K562 (cell line): ENCODE data around the gene SCGB3A2. TPM values are rescaled to one million over a fixed set of nuclear protein-coding genes. Genes with fewer than 3 reads are reported as not detected.

ENCODE experiments used
- ARHGAP35 ChIP-seq: fragments of 450-650 bp; IDR thresholded peaks from 2 replicates; pipeline ENCODE4 v1.6.1; 2018; ENCODE audit not compliant: partially characterized antibody
- DDX20 ChIP-seq: fragments of 450-650 bp; IDR thresholded peaks from 2 replicates; pipeline ENCODE4 v1.6.1; 2016; ENCODE audit warnings: missing genetic modification characterization, low read depth, mild to moderate bottlenecking, missing compliant biosample characterization, moderate library complexity
- TFAM ChIP-seq: fragments of 250-450 bp; sonication (Bioruptor Pico); conservative IDR thresholded peaks from 2 replicates; pipeline ENCODE4 v1.5.0; 2021; ENCODE audit warnings: mild to moderate bottlenecking, moderate library complexity
- polyA plus RNA-seq, 8 experiments: library from polyadenylated mRNA; depleted of rRNA in 4 of 8; stranded (reverse) in 5 of 8; unstranded in 3 of 8; fragments of >200 nt; fragmentation: Nextera tagmentation in 2 of 8; fragmentation: Illumina TruSeq in 1 of 8; extraction: Ambion mirVana in 2 of 8; extraction: Trizol in 1 of 8; gene quantifications; 2 replicates each; pipeline versions ENCODE4 v1.2.1 to v1.2.3, GENCODE V29; 2011 to 2014; ENCODE audit warnings: inconsistent platforms in 1 of 8, missing spikeins in 1 of 8
- total RNA-seq, 7 experiments: library from RNA; depleted of rRNA in 6 of 7; stranded (reverse); fragments of >200 nt in 6 of 7; fragmentation: Illumina TruSeq in 2 of 7; extraction: Trizol in 2 of 7; gene quantifications; 2 replicates each; pipeline versions ENCODE4 v1.2.1 to v1.2.3, GENCODE V29; 2011 to 2021; ENCODE audit warnings: low replicate concordance in 1 of 7
- TF ChIP-seq, protein P1 (sequence below): fragments of 450-650 bp; IDR thresholded peaks from 2 replicates; pipeline ENCODE4 v1.6.1; 2016; ENCODE audit warnings: low read depth
- TF ChIP-seq, protein P2 (sequence below): fragments of 450-650 bp; IDR thresholded peaks from 2 replicates; pipeline ENCODE4 v1.6.1; 2016; ENCODE audit warnings: low read depth, mild to moderate bottlenecking, moderate library complexity

The SCGB3A2 gene
- total and polyA plus RNA-seq, 9 of the 15 experiments (the other 6 are each of a cell fraction or from before 2014, with no cell fraction given) = 0.35 TPM; not detected in 8

DNA sequence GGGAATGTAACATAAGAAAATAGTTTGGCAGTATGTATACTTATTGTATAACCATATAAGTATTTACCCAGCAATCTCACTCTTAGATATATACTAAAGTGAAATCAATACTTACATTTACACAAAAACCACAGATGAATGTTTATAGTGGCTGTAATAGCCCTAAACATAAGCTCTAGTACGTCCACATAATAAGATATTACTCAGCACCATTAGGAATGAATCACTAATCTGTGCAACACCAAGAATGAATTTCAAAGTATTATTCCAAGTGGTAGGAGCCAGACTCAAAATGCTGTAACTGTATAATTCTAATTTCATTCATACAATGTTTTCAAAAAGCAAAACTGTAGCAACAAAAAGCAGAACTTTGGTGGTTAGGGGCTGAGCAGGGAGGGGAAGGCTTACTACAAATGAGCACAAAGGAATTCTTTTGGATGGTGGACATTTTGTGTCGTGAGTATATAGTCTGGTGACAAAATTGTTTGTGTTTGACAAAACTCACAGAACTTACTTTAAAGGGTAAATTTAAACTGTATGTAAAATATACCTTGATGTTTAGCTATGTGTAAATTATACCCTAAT lies 39.7 kb downstream of the SCGB3A2 start (continued):
- TF ChIP-seq, protein P1, sequence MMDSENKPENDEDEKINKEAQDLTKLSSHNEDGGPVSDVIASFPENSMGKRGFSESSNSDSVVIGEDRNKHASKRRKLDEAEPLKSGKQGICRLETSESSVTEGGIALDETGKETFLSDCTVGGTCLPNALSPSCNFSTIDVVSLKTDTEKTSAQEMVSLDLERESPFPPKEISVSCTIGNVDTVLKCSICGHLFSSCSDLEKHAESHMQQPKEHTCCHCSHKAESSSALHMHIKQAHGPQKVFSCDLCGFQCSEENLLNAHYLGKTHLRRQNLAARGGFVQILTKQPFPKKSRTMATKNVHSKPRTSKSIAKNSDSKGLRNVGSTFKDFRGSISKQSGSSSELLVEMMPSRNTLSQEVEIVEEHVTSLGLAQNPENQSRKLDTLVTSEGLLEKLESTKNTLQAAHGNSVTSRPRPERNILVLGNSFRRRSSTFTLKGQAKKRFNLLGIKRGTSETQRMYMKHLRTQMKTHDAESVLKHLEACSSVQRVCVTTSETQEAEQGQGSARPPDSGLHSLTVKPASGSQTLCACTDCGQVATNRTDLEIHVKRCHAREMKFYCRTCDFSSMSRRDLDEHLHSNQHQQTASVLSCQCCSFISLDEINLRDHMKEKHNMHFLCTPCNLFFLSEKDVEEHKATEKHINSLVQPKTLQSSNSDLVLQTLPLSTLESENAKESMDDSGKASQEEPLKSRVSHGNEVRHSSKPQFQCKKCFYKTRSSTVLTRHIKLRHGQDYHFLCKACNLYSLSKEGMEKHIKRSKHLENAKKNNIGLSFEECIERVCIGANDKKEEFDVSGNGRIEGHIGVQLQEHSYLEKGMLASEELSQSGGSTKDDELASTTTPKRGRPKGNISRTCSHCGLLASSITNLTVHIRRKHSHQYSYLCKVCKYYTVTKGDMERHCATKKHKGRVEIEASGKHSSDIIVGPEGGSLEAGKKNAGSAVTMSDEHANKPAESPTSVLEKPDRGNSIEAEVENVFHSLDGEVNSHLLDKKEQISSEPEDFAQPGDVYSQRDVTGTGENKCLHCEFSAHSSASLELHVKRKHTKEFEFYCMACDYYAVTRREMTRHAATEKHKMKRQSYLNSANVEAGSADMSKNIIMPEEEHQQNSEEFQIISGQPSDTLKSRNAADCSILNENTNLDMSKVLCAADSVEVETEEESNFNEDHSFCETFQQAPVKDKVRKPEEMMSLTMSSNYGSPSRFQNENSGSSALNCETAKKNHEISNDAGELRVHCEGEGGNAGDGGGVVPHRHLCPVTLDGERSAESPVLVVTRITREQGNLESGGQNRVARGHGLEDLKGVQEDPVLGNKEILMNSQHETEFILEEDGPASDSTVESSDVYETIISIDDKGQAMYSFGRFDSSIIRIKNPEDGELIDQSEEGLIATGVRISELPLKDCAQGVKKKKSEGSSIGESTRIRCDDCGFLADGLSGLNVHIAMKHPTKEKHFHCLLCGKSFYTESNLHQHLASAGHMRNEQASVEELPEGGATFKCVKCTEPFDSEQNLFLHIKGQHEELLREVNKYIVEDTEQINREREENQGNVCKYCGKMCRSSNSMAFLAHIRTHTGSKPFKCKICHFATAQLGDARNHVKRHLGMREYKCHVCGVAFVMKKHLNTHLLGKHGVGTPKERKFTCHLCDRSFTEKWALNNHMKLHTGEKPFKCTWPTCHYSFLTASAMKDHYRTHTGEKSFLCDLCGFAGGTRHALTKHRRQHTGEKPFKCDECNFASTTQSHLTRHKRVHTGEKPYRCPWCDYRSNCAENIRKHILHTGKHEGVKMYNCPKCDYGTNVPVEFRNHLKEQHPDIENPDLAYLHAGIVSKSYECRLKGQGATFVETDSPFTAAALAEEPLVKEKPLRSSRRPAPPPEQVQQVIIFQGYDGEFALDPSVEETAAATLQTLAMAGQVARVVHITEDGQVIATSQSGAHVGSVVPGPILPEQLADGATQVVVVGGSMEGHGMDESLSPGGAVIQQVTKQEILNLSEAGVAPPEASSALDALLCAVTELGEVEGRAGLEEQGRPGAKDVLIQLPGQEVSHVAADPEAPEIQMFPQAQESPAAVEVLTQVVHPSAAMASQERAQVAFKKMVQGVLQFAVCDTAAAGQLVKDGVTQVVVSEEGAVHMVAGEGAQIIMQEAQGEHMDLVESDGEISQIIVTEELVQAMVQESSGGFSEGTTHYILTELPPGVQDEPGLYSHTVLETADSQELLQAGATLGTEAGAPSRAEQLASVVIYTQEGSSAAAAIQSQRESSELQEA = no peak
- TF ChIP-seq, protein P2, sequence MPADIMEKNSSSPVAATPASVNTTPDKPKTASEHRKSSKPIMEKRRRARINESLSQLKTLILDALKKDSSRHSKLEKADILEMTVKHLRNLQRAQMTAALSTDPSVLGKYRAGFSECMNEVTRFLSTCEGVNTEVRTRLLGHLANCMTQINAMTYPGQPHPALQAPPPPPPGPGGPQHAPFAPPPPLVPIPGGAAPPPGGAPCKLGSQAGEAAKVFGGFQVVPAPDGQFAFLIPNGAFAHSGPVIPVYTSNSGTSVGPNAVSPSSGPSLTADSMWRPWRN = no peak
- TF ChIP-seq TFAM (CRISPR knock-in tag) (no peak), DDX20 (tag) (no peak), ARHGAP35 (no peak)
